GM12878 (cell line): Measurements from ENCODE around the gene CEND1. TPM values are rescaled to one million over a fixed set of nuclear protein-coding genes. Genes with fewer than 3 reads are reported as not detected.

Source experiments
- BMI1 ChIP-seq: fragments of 450-650 bp; IDR thresholded peaks from 2 replicates; pipeline ENCODE4 v1.6.1; 2016; ENCODE audit warnings: mild to moderate bottlenecking, moderate library complexity, borderline replicate concordance
- CTCF ChIP-seq, 3 experiments: IDR thresholded peaks in 2 of 3; conservative IDR thresholded peaks in 1 of 3; 2 replicates each; pipeline ENCODE4 v1.5.1; 2011; ENCODE audit warnings: low read depth in 3 of 3, low read length in 3 of 3, mild to moderate bottlenecking in 3 of 3, control low read depth in 2 of 3, moderate library complexity in 2 of 3, inconsistent platforms in 1 of 3, mixed read lengths in 1 of 3; ENCODE audit not compliant: control insufficient read depth in 2 of 3, insufficient read depth in 1 of 3; ENCODE audit errors: extremely low read depth in 1 of 3
- EED ChIP-seq: sonication (generic); IDR thresholded peaks from 2 replicates; pipeline ENCODE4 v1.6.1; 2016; ENCODE audit warnings: antibody characterized with exemption, low read depth
- IRF3 ChIP-seq: fragments of 450-650 bp; IDR thresholded peaks from 2 replicates; pipeline ENCODE4 v1.6.1; 2014; ENCODE audit warnings: mild to moderate bottlenecking
- IRF5 ChIP-seq: fragments of 450-650 bp; IDR thresholded peaks from 2 replicates; pipeline ENCODE4 v1.6.1; 2017; ENCODE audit warnings: borderline replicate concordance
- MAX ChIP-seq: IDR thresholded peaks from 2 replicates; pipeline ENCODE4 v1.6.1; 2012; ENCODE audit warnings: low read depth, low read length, improper control_type of control experiment
- MEF2B ChIP-seq: fragments of 450-650 bp; IDR thresholded peaks from 2 replicates; pipeline ENCODE4 v1.6.1; 2018; ENCODE audit warnings: mild to moderate bottlenecking, moderate library complexity; ENCODE audit not compliant: partially characterized antibody, poor library complexity, severe bottlenecking
- MTA3 ChIP-seq: IDR thresholded peaks from 2 replicates; pipeline ENCODE4 v1.6.1; 2012; ENCODE audit warnings: low read length, inconsistent platforms, borderline replicate concordance
- NFIC ChIP-seq: IDR thresholded peaks from 2 replicates; pipeline ENCODE4 v1.6.1; 2012; ENCODE audit warnings: low read depth, mild to moderate bottlenecking, inconsistent platforms, low read length, moderate library complexity
- NFXL1 ChIP-seq: fragments of 450-650 bp; IDR thresholded peaks from 2 replicates; pipeline ENCODE4 v1.6.1; 2017; ENCODE audit warnings: antibody characterized with exemption, mild to moderate bottlenecking, borderline replicate concordance
- RB1 ChIP-seq: fragments of 450-650 bp; formaldehyde crosslinking; IDR thresholded peaks from 2 replicates; pipeline ENCODE4 v1.6.1; 2017; ENCODE audit warnings: mild to moderate bottlenecking, borderline replicate concordance
- SRF ChIP-seq, 2 experiments: IDR thresholded peaks; 2 replicates each; pipeline ENCODE4 v1.6.1; 2011; ENCODE audit warnings: low read depth in 2 of 2, low read length in 2 of 2, mild to moderate bottlenecking in 1 of 2, moderate library complexity in 1 of 2
- STAT1 ChIP-seq: fragments of 450-650 bp; conservative IDR thresholded peaks from 2 replicates; pipeline ENCODE4 v1.6.1; 2014; ENCODE audit warnings: antibody characterized with exemption, mild to moderate bottlenecking
- SUPT20H ChIP-seq: IDR thresholded peaks from 2 replicates; pipeline ENCODE4 v1.6.1; 2011; ENCODE audit warnings: low read depth, mild to moderate bottlenecking, low read length, moderate library complexity, borderline replicate concordance; ENCODE audit not compliant: control insufficient read depth
- TCF12 ChIP-seq: IDR thresholded peaks from 2 replicates; pipeline ENCODE4 v1.6.1; 2011; ENCODE audit warnings: low read depth, mild to moderate bottlenecking, low read length
- YBX1 ChIP-seq: fragments of 450-650 bp; IDR thresholded peaks from 2 replicates; pipeline ENCODE4 v1.6.1; 2016; ENCODE audit warnings: antibody characterized with exemption
- ZNF622 ChIP-seq: fragments of 450-650 bp; IDR thresholded peaks from 2 replicates; pipeline ENCODE4 v1.6.1; 2017; ENCODE audit warnings: mild to moderate bottlenecking, inconsistent platforms
- ZNF687 ChIP-seq: fragments of 450-650 bp; IDR thresholded peaks from 2 replicates; pipeline ENCODE4 v1.6.1; 2017; ENCODE audit warnings: mild to moderate bottlenecking, moderate library complexity
- polyA plus RNA-seq, 11 experiments: library from polyadenylated mRNA; depleted of rRNA in 4 of 11; unstranded in 6 of 11; stranded (reverse) in 5 of 11; fragments of >200 nt; fragmentation: Nextera tagmentation in 4 of 11; fragmentation: Illumina TruSeq in 1 of 11; extraction: Ambion mirVana in 4 of 11; extraction: Trizol in 1 of 11; gene quantifications; 1 replicate in 1 of 11; 2 replicates in 10 of 11; pipeline versions ENCODE4 v1.2.1 to v1.2.3, GENCODE V29; 2011 to 2016; ENCODE audit warnings: inconsistent platforms in 2 of 11, missing spikeins in 2 of 11, low read depth in 1 of 11
- total RNA-seq, 4 experiments: library from RNA; depleted of rRNA in 3 of 4; stranded (reverse); fragments of >200 nt in 3 of 4; fragmentation: Illumina TruSeq in 1 of 4; extraction: Trizol in 1 of 4; gene quantifications; 2 replicates each; pipeline versions ENCODE4 v1.2.1 to v1.2.3, GENCODE V29; 2013 to 2021

The CEND1 gene
- total and polyA plus RNA-seq, 10 of the 15 experiments (the other 5 are each of a cell fraction or from before 2014, with no cell fraction given), result 0.31 to 13.6 (median 7.2) TPM; not detected in 1

DNA sequence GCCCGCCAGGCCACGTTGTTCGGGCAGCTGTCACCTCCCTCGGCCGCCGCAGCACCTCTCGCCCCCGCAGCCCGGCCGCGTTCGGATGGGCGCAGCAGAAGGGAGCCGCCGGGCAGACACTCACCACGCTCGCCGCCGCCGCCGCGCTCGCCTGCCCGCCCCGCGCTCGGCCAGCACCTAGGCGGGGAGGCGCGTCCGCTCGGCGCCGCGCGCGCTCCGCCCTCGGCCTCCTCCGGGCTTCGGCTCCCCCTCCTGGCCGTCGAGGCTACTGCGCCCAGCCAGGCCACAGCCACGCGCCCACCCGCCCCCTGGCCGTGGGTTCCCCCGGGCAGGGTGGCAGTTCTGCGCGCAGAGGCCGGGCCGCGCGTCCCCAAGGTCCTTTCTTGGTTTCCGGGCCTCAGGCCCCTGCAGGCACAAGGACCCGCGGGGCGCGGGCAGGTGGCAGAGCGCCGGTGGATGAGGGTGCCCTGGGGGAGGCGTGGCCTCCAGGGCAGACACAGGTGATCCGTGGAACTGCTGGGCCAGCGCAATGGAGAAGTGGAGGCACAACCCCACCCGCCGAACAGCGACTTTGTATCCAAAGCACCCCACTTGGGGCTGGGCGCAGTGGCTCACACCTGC lies 8.3 kb upstream of the CEND1 start, which contains the start of gene SLC25A22 (continued):
- TF ChIP-seq CTCF (IDR thresholded peaks at IDR 0.05 in 2 of 3, conservative IDR thresholded peaks at IDR 0.05 in 1 of 3; ENCODE audit: control insufficient read depth in 2 of 3, extremely low read depth in 1 of 3, insufficient read depth in 1 of 3, low read depth in 3 of 3, low read length in 3 of 3) (peak; percentile 63 to 86 (median 67); a peak in 4 of 6 replicates), EED (no peak), YBX1 (no peak), BMI1 (no peak), MAX (peak; percentile 8; the same call in 1 of the 2 replicates), ZNF622 (no peak), MTA3 (no peak), IRF3 (no peak), STAT1 (no peak), SUPT20H (no peak), RB1 (peak; percentile 66; the same call in 1 of the 2 replicates), NFXL1 (no peak), ZNF687 (0 out of 2 replicates have a peak, but pooled peaks have one; percentile 32), SRF (IDR thresholded peaks at IDR 0.05; ENCODE audit: low read depth in 2 of 2, low read length in 2 of 2) (no peak), MEF2B (no peak), NFIC (no peak), IRF5 (no peak), TCF12 (no peak)
